NCI-H1694 treated with DMSO at 0.1 percent for 48 hours (cell line): ENCODE data around the gene KRT17.
"Not testable (repeated sequence)": the region's sequence is repeated elsewhere in the genome, so short reads cannot be mapped to it uniquely, and the experiment has no call there.

Experiments used
- DNase-seq: peaks from one replicate; lab custom pipeline; 2025; lab: John Stamatoyannopoulos, UW

The KRT17 gene

GRCh38 chr17:41619927-41620582 lies 4.3 kb downstream of the KRT17 start:
- not testable (repeated sequence) for DNase-seq

DNA sequence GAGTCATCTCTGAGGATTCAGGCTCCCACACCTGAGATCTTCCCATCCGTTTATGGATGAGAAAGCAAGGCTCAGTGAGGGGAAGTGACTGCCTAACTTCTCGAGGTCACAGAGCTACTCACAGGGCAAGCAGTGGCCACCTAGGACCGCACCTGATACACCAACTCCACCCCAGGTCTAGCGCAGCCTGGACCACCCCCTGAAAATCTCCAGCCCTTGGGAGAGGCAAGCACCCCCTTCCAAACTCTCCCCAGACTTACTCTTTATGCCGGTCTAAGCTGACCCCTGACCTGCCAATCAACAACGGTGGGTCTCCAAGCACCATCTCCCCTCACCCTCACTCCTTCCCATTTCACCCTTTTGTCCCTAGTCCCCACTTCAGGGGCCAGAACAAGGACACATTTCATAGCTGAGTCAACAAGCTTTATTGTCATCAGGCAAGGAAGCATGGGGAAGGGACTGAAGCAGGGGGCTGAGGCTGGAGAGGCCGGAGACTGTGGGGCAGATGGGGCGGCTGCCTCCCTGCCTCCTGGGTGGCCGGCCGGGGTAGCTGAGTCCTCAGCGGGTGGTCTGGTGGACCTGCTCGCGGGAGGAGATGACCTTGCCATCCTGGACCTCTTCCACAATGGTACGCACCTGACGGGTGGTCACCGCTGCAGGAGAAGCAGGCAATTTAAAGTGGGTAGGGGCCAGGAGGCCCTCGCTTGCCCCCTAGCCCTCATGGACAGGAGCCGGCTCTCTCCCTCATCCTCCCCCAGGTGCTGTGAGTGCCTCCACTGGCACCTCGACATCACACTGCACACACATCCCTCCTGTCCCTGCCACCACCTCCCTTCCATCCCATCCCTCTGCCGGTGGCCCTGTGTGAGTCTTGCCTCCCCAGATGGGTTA lies 5.1 kb downstream of the KRT17 start:
- DNase-seq, result no peak

DNA sequence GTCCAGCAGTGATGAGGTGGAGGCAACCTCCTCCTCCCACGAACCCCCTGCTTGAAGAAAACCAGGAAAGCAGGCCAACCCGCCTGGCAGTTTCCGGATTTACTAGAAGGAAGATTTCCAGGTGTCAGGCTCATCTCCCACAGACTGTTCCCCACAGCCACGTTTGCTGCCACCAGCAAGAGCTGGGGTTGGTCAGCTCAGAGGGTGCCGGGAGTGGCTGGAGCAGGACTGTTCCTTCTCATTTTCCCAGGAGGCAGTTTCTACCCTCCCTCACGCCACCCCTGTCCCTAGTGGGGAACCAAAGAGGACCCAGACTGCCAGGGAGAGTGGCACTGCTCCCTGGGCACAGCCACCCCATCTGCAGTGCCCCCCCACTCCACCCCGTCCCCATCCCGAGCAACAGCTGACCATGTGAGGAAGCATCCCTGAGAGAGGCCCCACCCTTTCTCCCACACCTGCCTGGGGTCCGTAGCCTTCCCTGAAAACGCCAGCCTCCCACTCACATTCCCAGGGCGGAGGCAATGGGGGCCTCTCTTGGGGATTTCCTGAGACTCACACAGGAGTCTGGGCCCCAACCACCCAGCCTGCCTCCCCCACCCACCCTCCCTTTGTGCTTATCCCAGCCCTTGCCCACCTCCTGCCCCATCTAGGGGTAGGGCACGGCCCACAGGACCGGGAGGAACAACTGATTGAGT lies 5.9 kb downstream of the KRT17 start:
- DNase-seq, result no peak

DNA sequence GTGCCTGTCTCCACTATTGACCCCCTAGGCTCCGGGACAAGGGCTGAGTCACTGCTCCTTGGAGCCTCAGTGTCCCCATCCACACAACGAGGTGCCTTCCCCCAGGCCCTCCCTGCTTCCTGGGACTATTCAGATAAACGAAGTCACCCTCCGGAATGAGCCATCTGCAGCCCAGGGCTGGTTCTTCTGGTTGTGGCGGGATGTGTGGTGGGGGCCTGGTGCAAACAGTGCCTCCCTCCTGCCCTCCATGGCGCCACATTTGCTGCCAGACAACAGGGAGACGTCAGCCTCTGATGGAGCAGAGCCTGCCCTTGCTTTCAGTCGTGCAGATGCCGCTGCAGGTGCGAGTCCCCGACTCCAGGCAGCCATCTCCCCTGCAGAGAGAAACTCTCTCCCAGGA lies 6.7 kb downstream of the KRT17 start:
- no peak for DNase-seq

GRCh38 chr17:41617136-41617535 lies 7.2 kb downstream of the KRT17 start:
- DNase-seq, result no peak

- not testable (repeated sequence) for DNase-seq
Measured at GRCh38 chr17:41616486-41616885, 7.9 kb downstream of the KRT17 start.

DNA sequence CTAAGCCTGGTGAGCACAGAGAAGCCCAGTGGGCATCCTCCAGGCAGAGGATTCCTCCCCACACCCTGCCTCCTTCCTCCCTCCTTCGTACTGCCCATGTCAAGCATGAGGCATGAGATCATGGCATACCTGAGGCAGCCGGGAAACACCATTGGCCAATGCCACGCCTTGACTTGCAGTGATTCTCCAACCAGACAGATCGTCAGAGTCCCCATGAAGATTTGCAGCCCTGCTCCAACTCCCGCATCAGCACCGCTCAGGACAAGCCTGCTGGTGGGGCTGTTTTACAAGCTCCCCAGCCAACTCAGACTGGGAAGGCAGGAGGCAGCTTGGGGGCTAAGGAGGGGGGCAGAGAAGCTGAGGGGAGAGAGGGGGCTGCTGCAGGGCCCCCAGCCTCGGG lies 8.9 kb downstream of the KRT17 start:
- DNase-seq, result no peak

DNA sequence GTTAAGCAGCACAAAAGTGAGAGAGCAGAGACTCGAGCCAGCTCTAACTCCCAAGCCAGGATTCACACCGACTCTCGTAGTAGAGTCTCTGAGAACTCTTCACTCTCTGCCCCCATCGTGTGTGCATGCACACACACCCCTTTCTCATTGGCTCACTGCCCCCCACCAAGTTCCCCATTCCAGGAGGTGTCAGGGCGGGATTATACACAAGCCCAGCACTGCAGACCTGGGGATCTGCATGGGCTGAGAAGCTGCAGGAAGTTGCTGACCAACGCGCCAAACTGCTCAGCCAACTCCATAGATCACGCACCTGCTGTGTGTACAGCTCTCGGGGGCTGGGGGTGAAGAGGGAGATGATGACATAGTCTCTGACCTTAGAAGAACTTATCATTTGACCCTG lies 9.6 kb downstream of the KRT17 start:
- DNase-seq, result not testable (repeated sequence)

DNA sequence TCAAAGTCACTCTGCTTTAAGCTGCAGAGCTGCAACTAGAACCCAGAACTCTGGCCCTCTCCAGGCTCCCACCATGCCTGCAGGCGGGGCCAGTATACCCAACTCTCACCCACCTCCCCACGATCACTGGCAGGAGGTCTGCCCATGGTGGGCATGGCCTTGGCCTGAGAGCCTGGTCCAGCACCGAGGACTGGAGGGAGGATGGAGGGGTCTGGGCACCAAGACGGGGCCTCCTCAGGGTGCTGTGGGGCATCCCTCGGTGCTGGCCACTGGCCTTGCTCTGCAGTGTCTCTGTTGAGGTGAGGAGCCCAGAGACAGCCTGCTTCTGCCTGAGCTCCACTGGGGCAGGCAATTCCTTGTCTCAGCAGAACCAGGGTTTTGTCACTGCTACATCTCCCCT lies 10.3 kb downstream of the KRT17 start:
- no peak for DNase-seq

GRCh38 chr17:41613277-41614082 lies 10.9 kb downstream of the KRT17 start:
- no peak for DNase-seq

DNA sequence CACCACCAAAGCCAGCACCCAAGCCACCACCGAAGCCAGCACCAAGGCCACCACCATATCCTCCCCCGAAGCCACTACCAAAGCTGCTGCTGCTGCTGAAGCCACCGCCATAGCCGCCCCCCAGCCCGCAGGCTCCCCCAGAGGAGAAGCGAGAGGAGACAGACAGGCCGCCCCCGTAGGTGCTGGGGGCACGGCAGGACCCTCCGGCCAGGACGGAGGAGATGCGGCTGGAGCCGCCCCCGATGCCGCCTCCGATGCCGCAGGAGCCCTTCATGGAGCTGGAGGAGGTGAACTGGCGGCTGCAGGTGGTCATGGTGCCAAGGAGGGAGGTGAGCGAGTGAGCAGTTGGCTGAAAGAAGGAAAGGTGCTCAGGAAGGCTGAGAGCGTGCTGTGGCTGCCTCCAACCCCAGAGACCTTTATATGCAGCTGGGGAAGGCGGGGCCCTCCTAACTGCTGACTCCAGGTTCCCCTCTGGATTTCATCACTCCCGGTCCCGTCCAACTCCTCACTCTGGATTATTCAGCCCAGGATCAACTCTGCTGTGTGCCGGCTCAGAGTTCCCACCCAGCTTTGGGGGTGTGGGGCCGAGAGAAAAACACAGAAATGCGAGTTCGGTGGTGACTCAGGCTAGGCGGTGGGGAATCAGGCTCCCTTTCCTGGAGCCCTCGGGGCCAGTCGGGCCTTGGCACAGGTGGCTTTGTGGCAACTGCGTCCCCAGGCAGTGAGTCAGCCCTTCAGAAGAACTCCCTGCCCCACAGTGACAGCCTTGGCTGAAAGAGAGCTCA lies 11.8 kb downstream of the KRT17 start, which contains the start of gene KRT16:
TSS of gene KRT16 (minus strand) at position 392 of the 785 bp plus-strand sequence. CDS start at position 313, 79 bp downstream.
- DNase-seq, result not testable (repeated sequence)

DNA sequence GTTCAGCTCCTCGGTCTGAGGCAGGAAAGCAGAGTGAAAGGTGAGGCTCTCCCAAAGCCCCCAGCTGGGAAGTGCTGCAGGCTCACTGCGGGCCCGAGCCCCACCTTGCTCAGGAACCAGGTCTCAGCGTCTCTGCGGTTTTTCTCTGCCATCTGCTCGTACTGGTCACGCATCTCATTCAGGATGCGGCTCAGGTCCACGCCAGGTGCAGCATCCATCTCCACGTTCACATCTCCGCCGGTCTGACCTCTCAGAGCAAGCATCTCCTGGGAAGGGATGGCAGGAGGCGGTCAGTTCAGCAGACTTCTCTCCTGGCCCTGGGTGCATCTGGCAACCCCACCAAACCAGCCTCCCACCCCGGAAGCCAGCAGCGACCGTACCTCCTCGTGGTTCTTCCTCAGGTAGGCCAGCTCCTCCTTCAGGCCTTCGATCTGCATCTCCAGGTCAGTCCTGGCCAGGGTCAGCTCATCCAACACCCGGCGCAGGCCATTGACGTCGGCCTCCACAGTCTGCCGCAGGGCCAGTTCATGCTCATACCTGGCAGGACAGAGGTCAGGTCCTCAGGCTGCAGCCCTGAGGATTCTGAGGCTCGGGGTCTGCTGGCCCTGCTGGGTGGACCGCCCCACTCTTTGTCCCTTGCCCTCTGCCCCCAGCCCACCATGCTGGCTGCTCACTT lies 13.3 kb downstream of the KRT17 start:
- DNase-seq, result no peak

DNA sequence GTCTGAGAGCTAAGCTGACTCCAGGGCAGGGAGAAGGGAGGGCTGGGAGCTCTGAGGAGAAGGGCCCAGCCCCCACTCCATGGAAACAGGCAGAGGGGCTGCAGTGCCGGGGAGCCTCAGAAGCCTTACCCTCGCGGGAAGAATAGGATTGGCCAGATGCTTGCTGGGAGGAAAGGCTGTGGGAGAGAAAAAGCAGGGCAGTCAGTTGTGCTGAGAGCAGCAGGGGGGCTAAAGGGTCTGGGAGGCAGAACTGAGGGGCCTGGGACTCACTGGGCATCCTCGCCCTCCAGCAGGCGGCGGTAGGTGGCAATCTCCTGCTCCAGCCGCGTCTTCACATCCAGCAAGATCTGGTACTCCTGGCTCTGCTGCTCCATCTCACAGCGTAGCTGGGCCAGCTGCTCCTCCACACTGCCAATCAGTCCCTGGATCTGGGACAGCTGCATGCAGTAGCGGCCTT lies 14.3 kb downstream of the KRT17 start:
- peak; percentile 27 for DNase-seq

DNA sequence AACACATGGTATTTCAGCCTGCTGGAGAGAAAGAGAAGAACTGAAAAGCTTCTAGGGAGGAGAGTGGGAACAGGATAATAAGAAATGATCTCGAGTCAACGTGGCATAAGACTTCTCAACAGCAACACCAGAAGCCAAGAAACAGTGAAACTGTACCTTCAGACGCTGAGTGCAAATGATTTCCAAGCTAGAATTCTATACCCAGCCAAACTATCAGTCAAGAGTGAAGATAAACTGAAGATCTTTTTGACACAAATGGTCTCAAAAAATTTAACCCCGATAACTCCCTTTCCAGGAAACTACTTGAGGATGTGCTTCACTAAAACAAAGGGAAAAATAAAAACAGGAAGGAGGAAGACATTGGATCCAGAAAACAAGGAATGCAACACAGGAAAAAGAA lies 17.4 kb downstream of the KRT17 start:
- DNase-seq, result not testable (repeated sequence)

- no peak for DNase-seq
Measured at GRCh38 chr17:41602524-41602923, 21.9 kb downstream of the KRT17 start.

GRCh38 chr17:41600318-41600717 lies 24.1 kb downstream of the KRT17 start:
- DNase-seq, result no peak

GRCh38 chr17:41599680-41600079 lies 24.7 kb downstream of the KRT17 start:
- no peak for DNase-seq

DNA sequence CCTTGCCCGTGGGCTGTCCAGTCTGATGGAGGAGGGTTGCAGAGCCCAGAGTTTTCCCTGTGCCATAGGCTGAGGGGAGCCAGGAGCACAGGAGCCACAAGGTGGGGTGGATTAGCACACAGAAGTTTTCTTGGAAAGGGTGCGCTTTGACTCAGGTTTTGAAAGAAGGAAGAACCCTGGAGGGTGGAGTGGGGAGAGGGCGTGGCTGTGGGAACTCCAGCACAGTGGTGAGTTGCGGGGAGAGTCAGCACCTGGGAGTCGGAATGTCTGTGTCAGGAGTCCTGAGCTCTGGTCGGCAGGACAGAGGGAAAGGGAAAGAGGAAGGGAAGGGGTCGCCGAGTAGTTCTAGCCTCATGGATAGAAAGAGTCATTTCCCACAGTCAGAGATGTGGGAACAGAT lies 28.8 kb downstream of the KRT17 start:
- DNase-seq, result no peak

- no peak for DNase-seq
Measured at GRCh38 chr17:41594363-41594915, 29.9 kb downstream of the KRT17 start.
